Subcutaneous adipose tissue (tissue), 4 donors: Measurements from ENCODE around the gene DAD1. TPM values are rescaled to one million over a fixed set of nuclear protein-coding genes. Genes with fewer than 3 reads are reported as not detected.

Source experiments
- total RNA-seq, 4 donors: library from RNA; depleted of rRNA; stranded (reverse); fragments of >200 nt; gene quantifications; one replicate each; pipeline ENCODE4 v1.1.0, GENCODE V29; 2016
- TF ChIP-seq, protein P1 (sequence below): fragments of 450-650 bp; IDR thresholded peaks from one replicate; pipeline ENCODE4 v1.5.1; 2016; ENCODE audit warnings: low read depth, mild to moderate bottlenecking, control low read depth, antibody characterized with exemption, moderate library complexity

DAD1 gene
- total RNA-seq: 100 to 1,000 TPM; 114 to 356 (median 179) TPM

DNA sequence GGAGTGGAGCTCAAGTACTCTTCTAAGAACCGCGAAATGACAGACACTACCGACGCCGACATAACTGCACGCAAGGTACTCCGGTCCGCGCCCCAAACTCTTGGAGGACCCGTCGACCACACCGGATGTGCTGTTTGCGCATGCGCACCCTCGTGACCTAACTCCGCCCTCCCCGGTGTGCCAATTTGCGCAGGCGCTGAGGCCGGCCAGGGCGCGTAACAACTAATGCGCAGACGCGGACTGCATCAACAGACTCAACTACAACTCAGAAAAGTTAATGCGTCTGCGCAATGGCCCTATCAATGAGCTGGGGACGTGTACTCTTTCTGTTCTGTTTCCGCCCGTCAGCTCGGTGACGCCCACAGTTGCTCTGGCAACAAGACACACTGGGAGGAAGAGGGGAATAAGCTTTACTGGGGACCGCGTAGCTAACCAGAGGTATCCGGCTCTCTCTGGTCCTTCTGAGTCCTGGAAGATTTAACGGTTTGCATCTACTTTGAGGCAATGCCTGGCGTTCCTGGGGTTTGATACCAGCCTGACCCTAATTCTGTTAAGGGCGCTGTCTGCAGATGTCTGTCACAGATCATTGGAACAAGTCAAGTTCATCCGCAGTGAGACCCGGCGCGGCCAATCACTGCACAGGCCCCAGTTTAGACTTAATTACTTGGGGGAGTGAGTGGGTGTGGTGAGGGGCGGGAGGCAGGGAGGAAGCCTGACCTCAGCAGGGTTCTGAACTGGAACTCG lies at the start of gene DAD1:
TSS of gene DAD1 (minus strand) at position 129 of the 744 bp plus-strand sequence. CDS start at position 62, 67 bp downstream.
- TF ChIP-seq, protein P1, sequence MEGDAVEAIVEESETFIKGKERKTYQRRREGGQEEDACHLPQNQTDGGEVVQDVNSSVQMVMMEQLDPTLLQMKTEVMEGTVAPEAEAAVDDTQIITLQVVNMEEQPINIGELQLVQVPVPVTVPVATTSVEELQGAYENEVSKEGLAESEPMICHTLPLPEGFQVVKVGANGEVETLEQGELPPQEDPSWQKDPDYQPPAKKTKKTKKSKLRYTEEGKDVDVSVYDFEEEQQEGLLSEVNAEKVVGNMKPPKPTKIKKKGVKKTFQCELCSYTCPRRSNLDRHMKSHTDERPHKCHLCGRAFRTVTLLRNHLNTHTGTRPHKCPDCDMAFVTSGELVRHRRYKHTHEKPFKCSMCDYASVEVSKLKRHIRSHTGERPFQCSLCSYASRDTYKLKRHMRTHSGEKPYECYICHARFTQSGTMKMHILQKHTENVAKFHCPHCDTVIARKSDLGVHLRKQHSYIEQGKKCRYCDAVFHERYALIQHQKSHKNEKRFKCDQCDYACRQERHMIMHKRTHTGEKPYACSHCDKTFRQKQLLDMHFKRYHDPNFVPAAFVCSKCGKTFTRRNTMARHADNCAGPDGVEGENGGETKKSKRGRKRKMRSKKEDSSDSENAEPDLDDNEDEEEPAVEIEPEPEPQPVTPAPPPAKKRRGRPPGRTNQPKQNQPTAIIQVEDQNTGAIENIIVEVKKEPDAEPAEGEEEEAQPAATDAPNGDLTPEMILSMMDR: no peak

GRCh38 chr14:22634233-22634900 lies 45.3 kb upstream of the DAD1 start:
- TF ChIP-seq, protein P1: no peak

- TF ChIP-seq, protein P1: no peak
Measured at GRCh38 chr14:22630486-22630885, 41.5 kb upstream of the DAD1 start.

GRCh38 chr14:22630066-22630465 lies 41.0 kb upstream of the DAD1 start:
- TF ChIP-seq, protein P1: no peak

GRCh38 chr14:22629361-22629760 lies 40.3 kb upstream of the DAD1 start:
- TF ChIP-seq, protein P1: no peak

GRCh38 chr14:22627506-22628263 lies 38.7 kb upstream of the DAD1 start:
- TF ChIP-seq, protein P1: no peak

GRCh38 chr14:22626590-22626989 lies 37.6 kb upstream of the DAD1 start:
- TF ChIP-seq, protein P1: no peak
